Vagina (tissue), 2 donors: ENCODE measurements around the gene ACTRT2.

ENCODE experiments used
- CTCF ChIP-seq, 3 experiments: fragments of 450-650 bp in 2 of 3; fragments of 200-600 bp in 1 of 3; sonication (generic) in 1 of 3; IDR thresholded peaks; one replicate each; pipeline ENCODE4 v1.5.1; 2017 to 2019; ENCODE audit warnings: antibody characterized with exemption in 3 of 3, mild to moderate bottlenecking in 2 of 3, moderate library complexity in 2 of 3
- POLR2A ChIP-seq, 2 donors: fragments of 450-650 bp; IDR thresholded peaks; one replicate each; pipeline ENCODE4 v1.6.1; 2017; ENCODE audit warnings: antibody characterized with exemption in 2 of 2, mild to moderate bottlenecking in 2 of 2, moderate library complexity in 2 of 2
- POLR2AphosphoS5 ChIP-seq, 2 donors: sonication (generic); formaldehyde crosslinking; IDR thresholded peaks; one replicate each; pipeline ENCODE4 v1.9.0; 2017; ENCODE audit warnings: antibody characterized with exemption in 2 of 2, mild to moderate bottlenecking in 2 of 2, low read depth in 1 of 2; ENCODE audit not compliant: insufficient read depth in 1 of 2

GRCh38 chr1:2976180-2976562 lies 45.1 kb upstream of the ACTRT2 start:
- TF ChIP-seq CTCF (IDR thresholded peaks at IDR 0.05) (no peak), POLR2AphosphoS5 (IDR thresholded peaks at IDR 0.05; ENCODE audit: insufficient read depth in 1 of 2, low read depth in 1 of 2) (no peak), POLR2A (IDR thresholded peaks at IDR 0.05) (no peak)
